HG03469 (cell line): Measurements from ENCODE around the gene S100A1.
"Not testable (repeated sequence)": the region's sequence is repeated elsewhere in the genome, so short reads cannot be mapped to it uniquely, and the experiment has no call there.

ENCODE experiments used
- ATAC-seq: cut with Tn5 transposase; IDR thresholded peaks from one replicate; pipeline ENCODE4 v1.9.1; 2021; ENCODE audit warnings: mild to moderate bottlenecking, moderate library complexity, moderate number of reproducible peaks; ENCODE audit not compliant: unreplicated experiment

The S100A1 gene

GRCh38 chr1:153651771-153652170, 23.5 kb downstream of the S100A1 start:
- ATAC-seq, result no peak

- no peak for ATAC-seq
Measured at GRCh38 chr1:153652805-153653500, 24.7 kb downstream of the S100A1 start.

- no peak for ATAC-seq
Measured at GRCh38 chr1:153655333-153655732, 27.1 kb downstream of the S100A1 start.

GRCh38 chr1:153658400-153659174, 30.4 kb downstream of the S100A1 start, which contains the start of gene SNAPIN:
SNAPIN (plus strand) TSS chr1:153658703; CDS start chr1:153658744, 41 bp downstream.
- ATAC-seq, result peak; percentile 74

GRCh38 chr1:153659175-153659534, 30.9 kb downstream of the S100A1 start:
- peak; percentile 7 for ATAC-seq

GRCh38 chr1:153659656-153660055, 31.4 kb downstream of the S100A1 start:
- no peak for ATAC-seq

GRCh38 chr1:153661111-153661708, 33.0 kb downstream of the S100A1 start:
- no peak for ATAC-seq

GRCh38 chr1:153662269-153662668, 34.0 kb downstream of the S100A1 start:
- ATAC-seq, result no peak

GRCh38 chr1:153663211-153663610, 35.0 kb downstream of the S100A1 start:
- ATAC-seq, result no peak

- ATAC-seq, result no peak
Measured at GRCh38 chr1:153667439-153667838, 39.2 kb downstream of the S100A1 start.

- not testable (repeated sequence) for ATAC-seq
Measured at GRCh38 chr1:153668672-153669071, 40.4 kb downstream of the S100A1 start.

GRCh38 chr1:153669606-153670005, 41.4 kb downstream of the S100A1 start:
- no peak for ATAC-seq

GRCh38 chr1:153670257-153670858, 42.1 kb downstream of the S100A1 start:
- no peak for ATAC-seq

GRCh38 chr1:153670859-153671627, 42.8 kb downstream of the S100A1 start, which contains the start of gene ILF2:
ILF2 (minus strand) TSS chr1:153670993; CDS start chr1:153670922, 71 bp downstream.
- peak; percentile 83 for ATAC-seq

GRCh38 chr1:153671628-153672353, 43.6 kb downstream of the S100A1 start:
- ATAC-seq, result not testable (repeated sequence)

GRCh38 chr1:153673511-153673910, 45.3 kb downstream of the S100A1 start:
- no peak for ATAC-seq

- ATAC-seq, result no peak
Measured at GRCh38 chr1:153677718-153678518, 49.7 kb downstream of the S100A1 start.

- no peak for ATAC-seq
Measured at GRCh38 chr1:153678519-153679336, 50.5 kb downstream of the S100A1 start, which contains the start of gene NPR1. NPR1 (plus strand) TSS chr1:153678688; CDS start chr1:153679109, 421 bp downstream.
